Measurements from ENCODE around the gene TYRO3.

TYRO3 gene

GRCh38 chr15:41530363-41530956, 28.6 kb upstream of the TYRO3 start:
- Histone ChIP-seq H3K4me3 (ENCODE audit: low read length) (no peak overlapping the region), H3K27me3 (ENCODE audit: control insufficient read depth, insufficient read depth, low read length) (no peaks in the 10 kb centered on the region), H3K9ac (ENCODE audit: low read length) (no peak overlapping the region), H3K4me1 (ENCODE audit: control insufficient read depth, insufficient read depth, low read length) (no peaks in the 10 kb centered on the region), H3K9me3 (ENCODE audit: control insufficient read depth, low read length) (no peaks in the 10 kb centered on the region), H3K36me3 (ENCODE audit: control insufficient read depth, insufficient read depth, low read length) (peaks cover 18% of the 10 kb centered on the region)

- H3K4me3 ChIP-seq (ENCODE audit: low read length) = no peak overlapping the region
- no peaks in the 10 kb centered on the region for H3K27me3 ChIP-seq (ENCODE audit: control insufficient read depth, insufficient read depth, low read length)
- no peaks in the 10 kb centered on the region for H3K4me1 ChIP-seq (ENCODE audit: control insufficient read depth, insufficient read depth, low read length)
- no peaks in the 10 kb centered on the region for H3K9me3 ChIP-seq (ENCODE audit: control insufficient read depth, low read length)
- no peak overlapping the region for H3K9ac ChIP-seq (ENCODE audit: low read length)
- peaks cover 7% of the 10 kb centered on the region for H3K36me3 ChIP-seq (ENCODE audit: control insufficient read depth, insufficient read depth, low read length)
Observed at GRCh38 chr15:41535544-41535943, 23.5 kb upstream of the TYRO3 start.

- Histone ChIP-seq H3K9ac (ENCODE audit: low read length) (no peak overlapping the region), H3K27me3 (ENCODE audit: control insufficient read depth, insufficient read depth, low read length) (no peaks in the 10 kb centered on the region), H3K9me3 (ENCODE audit: control insufficient read depth, low read length) (no peaks in the 10 kb centered on the region), H3K4me3 (ENCODE audit: low read length) (no peak overlapping the region), H3K36me3 (ENCODE audit: control insufficient read depth, insufficient read depth, low read length) (peaks cover 7% of the 10 kb centered on the region), H3K4me1 (ENCODE audit: control insufficient read depth, insufficient read depth, low read length) (no peaks in the 10 kb centered on the region)
Observed at GRCh38 chr15:41536866-41537265, 22.1 kb upstream of the TYRO3 start.

GRCh38 chr15:41543521-41543870, 15.5 kb upstream of the TYRO3 start:
- no peaks in the 10 kb centered on the region for H3K36me3 ChIP-seq (ENCODE audit: control insufficient read depth, insufficient read depth, low read length)
- peaks cover 14% of the 10 kb centered on the region for H3K4me1 ChIP-seq (ENCODE audit: control insufficient read depth, insufficient read depth, low read length)
- H3K9ac ChIP-seq (ENCODE audit: low read length) = peak overlapping the region; percentile 88
- H3K9me3 ChIP-seq (ENCODE audit: control insufficient read depth, low read length) = no peaks in the 10 kb centered on the region
- peak overlapping the region; percentile 98 for H3K4me3 ChIP-seq (ENCODE audit: low read length)
- H3K27me3 ChIP-seq (ENCODE audit: control insufficient read depth, insufficient read depth, low read length) = no peaks in the 10 kb centered on the region

GRCh38 chr15:41544650-41545015, 14.4 kb upstream of the TYRO3 start:
- H3K27me3 ChIP-seq (ENCODE audit: control insufficient read depth, insufficient read depth, low read length) = no peaks in the 10 kb centered on the region
- no peak overlapping the region for H3K4me3 ChIP-seq (ENCODE audit: low read length)
- H3K9ac ChIP-seq (ENCODE audit: low read length) = no peak overlapping the region
- no peaks in the 10 kb centered on the region for H3K36me3 ChIP-seq (ENCODE audit: control insufficient read depth, insufficient read depth, low read length)
- H3K9me3 ChIP-seq (ENCODE audit: control insufficient read depth, low read length) = no peaks in the 10 kb centered on the region
- H3K4me1 ChIP-seq (ENCODE audit: control insufficient read depth, insufficient read depth, low read length) = peaks cover 14% of the 10 kb centered on the region

- Histone ChIP-seq H3K9me3 (ENCODE audit: control insufficient read depth, low read length) (no peaks in the 10 kb centered on the region), H3K4me1 (ENCODE audit: control insufficient read depth, insufficient read depth, low read length) (peaks cover 14% of the 10 kb centered on the region), H3K27me3 (ENCODE audit: control insufficient read depth, insufficient read depth, low read length) (no peaks in the 10 kb centered on the region), H3K9ac (ENCODE audit: low read length) (no peak overlapping the region), H3K36me3 (ENCODE audit: control insufficient read depth, insufficient read depth, low read length) (no peaks in the 10 kb centered on the region), H3K4me3 (ENCODE audit: low read length) (no peak overlapping the region)
Observed at GRCh38 chr15:41545218-41545617, 13.8 kb upstream of the TYRO3 start.

- Histone ChIP-seq H3K4me3 (ENCODE audit: low read length) (no peak overlapping the region), H3K9ac (ENCODE audit: low read length) (no peak overlapping the region), H3K9me3 (ENCODE audit: control insufficient read depth, low read length) (no peaks in the 10 kb centered on the region), H3K4me1 (ENCODE audit: control insufficient read depth, insufficient read depth, low read length) (peaks cover 14% of the 10 kb centered on the region), H3K36me3 (ENCODE audit: control insufficient read depth, insufficient read depth, low read length) (no peaks in the 10 kb centered on the region), H3K27me3 (ENCODE audit: control insufficient read depth, insufficient read depth, low read length) (no peaks in the 10 kb centered on the region)
Observed at GRCh38 chr15:41546851-41547786, 11.9 kb upstream of the TYRO3 start.

GRCh38 chr15:41550066-41550775, 8.8 kb upstream of the TYRO3 start:
- Histone ChIP-seq H3K4me1 (ENCODE audit: control insufficient read depth, insufficient read depth, low read length) (peaks cover 6% of the 10 kb centered on the region), H3K9me3 (ENCODE audit: control insufficient read depth, low read length) (no peaks in the 10 kb centered on the region), H3K9ac (ENCODE audit: low read length) (no peak overlapping the region), H3K27me3 (ENCODE audit: control insufficient read depth, insufficient read depth, low read length) (no peaks in the 10 kb centered on the region), H3K4me3 (ENCODE audit: low read length) (no peak overlapping the region), H3K36me3 (ENCODE audit: control insufficient read depth, insufficient read depth, low read length) (no peaks in the 10 kb centered on the region)

GRCh38 chr15:41553731-41554130, 5.3 kb upstream of the TYRO3 start:
- Histone ChIP-seq H3K4me3 (ENCODE audit: low read length) (no peak overlapping the region), H3K9ac (ENCODE audit: low read length) (no peak overlapping the region), H3K36me3 (ENCODE audit: control insufficient read depth, insufficient read depth, low read length) (no peaks in the 10 kb centered on the region), H3K27me3 (ENCODE audit: control insufficient read depth, insufficient read depth, low read length) (no peaks in the 10 kb centered on the region), H3K4me1 (ENCODE audit: control insufficient read depth, insufficient read depth, low read length) (peaks cover 11% of the 10 kb centered on the region), H3K9me3 (ENCODE audit: control insufficient read depth, low read length) (no peaks in the 10 kb centered on the region)

- no peaks in the 10 kb centered on the region for H3K36me3 ChIP-seq (ENCODE audit: control insufficient read depth, insufficient read depth, low read length)
- H3K4me1 ChIP-seq (ENCODE audit: control insufficient read depth, insufficient read depth, low read length) = peaks cover 11% of the 10 kb centered on the region
- no peak overlapping the region for H3K9ac ChIP-seq (ENCODE audit: low read length)
- no peaks in the 10 kb centered on the region for H3K27me3 ChIP-seq (ENCODE audit: control insufficient read depth, insufficient read depth, low read length)
- H3K9me3 ChIP-seq (ENCODE audit: control insufficient read depth, low read length) = no peaks in the 10 kb centered on the region
- no peak overlapping the region for H3K4me3 ChIP-seq (ENCODE audit: low read length)
Observed at GRCh38 chr15:41554343-41554742, 4.7 kb upstream of the TYRO3 start.

- no peak overlapping the region for H3K9ac ChIP-seq (ENCODE audit: low read length)
- H3K27me3 ChIP-seq (ENCODE audit: control insufficient read depth, insufficient read depth, low read length) = peaks cover 5% of the 10 kb centered on the region
- H3K36me3 ChIP-seq (ENCODE audit: control insufficient read depth, insufficient read depth, low read length) = no peaks in the 10 kb centered on the region
Observed at GRCh38 chr15:41554915-41555314, 4.1 kb upstream of the TYRO3 start.

GRCh38 chr15:41556677-41557076, 2.3 kb upstream of the TYRO3 start:
- Histone ChIP-seq H3K4me3 (ENCODE audit: low read length) (no peak overlapping the region), H3K9ac (ENCODE audit: low read length) (no peak overlapping the region), H3K27me3 (ENCODE audit: control insufficient read depth, insufficient read depth, low read length) (peaks cover 7% of the 10 kb centered on the region), H3K9me3 (ENCODE audit: control insufficient read depth, low read length) (no peaks in the 10 kb centered on the region), H3K36me3 (ENCODE audit: control insufficient read depth, insufficient read depth, low read length) (no peaks in the 10 kb centered on the region), H3K4me1 (ENCODE audit: control insufficient read depth, insufficient read depth, low read length) (peaks cover 30% of the 10 kb centered on the region)

More at GRCh38 chr15:41554915-41555314, 4.1 kb upstream of the TYRO3 start:
- Histone ChIP-seq H3K4me1 (ENCODE audit: control insufficient read depth, insufficient read depth, low read length) (peaks cover 14% of the 10 kb centered on the region), H3K4me3 (ENCODE audit: low read length) (no peak overlapping the region), H3K9me3 (ENCODE audit: control insufficient read depth, low read length) (no peaks in the 10 kb centered on the region)

All from mucosa of stomach (tissue), 1 donor.